ENCODE results near the gene AVEN.
"Not testable (repeated sequence)": the region's sequence is repeated elsewhere in the genome, so short reads cannot be mapped to it uniquely, and the experiment has no call there.

Gene AVEN

DNA sequence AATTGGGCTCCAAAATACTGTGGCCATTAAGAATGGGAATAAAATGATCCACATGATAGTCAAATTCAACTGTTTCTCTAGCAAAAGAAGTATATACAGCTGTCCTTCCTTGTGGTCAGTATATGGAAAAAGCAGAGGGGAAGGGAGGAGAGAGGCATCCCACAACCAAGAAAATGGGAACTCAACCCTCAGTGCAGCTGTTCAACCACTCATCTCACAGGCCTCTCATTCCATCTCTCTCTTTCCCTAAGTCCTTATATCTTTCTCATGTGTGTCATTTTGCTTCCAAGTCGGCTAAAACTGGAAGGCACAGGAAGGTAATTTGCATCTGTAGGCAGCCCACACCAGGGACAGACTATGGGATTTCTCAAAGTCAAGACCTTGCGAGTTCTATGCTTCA lies 27.5 kb downstream of the AVEN start:
- H3K27ac Mint-ChIP-seq, result peak overlapping the region; percentile 7 to 17 (median 9)
- no peak overlapping the region for H3K4me3 Mint-ChIP-seq
- no peaks in the 10 kb centered on the region for H3K36me3 Mint-ChIP-seq (ENCODE audit: low read depth)
- TF ChIP-seq, protein P1, sequence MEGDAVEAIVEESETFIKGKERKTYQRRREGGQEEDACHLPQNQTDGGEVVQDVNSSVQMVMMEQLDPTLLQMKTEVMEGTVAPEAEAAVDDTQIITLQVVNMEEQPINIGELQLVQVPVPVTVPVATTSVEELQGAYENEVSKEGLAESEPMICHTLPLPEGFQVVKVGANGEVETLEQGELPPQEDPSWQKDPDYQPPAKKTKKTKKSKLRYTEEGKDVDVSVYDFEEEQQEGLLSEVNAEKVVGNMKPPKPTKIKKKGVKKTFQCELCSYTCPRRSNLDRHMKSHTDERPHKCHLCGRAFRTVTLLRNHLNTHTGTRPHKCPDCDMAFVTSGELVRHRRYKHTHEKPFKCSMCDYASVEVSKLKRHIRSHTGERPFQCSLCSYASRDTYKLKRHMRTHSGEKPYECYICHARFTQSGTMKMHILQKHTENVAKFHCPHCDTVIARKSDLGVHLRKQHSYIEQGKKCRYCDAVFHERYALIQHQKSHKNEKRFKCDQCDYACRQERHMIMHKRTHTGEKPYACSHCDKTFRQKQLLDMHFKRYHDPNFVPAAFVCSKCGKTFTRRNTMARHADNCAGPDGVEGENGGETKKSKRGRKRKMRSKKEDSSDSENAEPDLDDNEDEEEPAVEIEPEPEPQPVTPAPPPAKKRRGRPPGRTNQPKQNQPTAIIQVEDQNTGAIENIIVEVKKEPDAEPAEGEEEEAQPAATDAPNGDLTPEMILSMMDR (IDR thresholded peaks at IDR 0.05; ENCODE audit: unreplicated experiment in 3 of 3), result no peak
- no peaks in the 10 kb centered on the region for H3K27me3 Mint-ChIP-seq (ENCODE audit: low read depth)
- peaks cover 19% of the 10 kb centered on the region for H3K4me1 Mint-ChIP-seq
- H3K9me3 Mint-ChIP-seq, result no peaks in the 10 kb centered on the region

DNA sequence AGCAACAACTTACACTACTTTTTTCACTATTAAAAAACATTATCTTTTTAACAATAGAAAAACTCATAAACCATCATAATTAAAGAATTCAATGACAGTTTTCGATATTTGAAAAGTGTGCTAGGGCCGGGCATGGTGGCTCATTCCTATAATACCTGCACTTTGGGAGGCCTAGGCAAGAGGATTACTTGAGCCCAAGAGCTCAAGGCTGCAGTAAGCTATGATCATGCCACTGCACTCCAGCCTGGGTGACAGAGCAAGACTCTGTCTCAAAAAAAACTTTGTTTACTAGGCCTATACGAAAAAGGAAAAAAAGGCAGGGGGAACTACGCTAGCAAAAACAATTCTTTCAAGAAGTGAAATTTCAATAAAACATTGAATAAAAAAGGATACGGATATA lies 28.1 kb downstream of the AVEN start:
- Mint-ChIP-seq H3K4me3 (no peak overlapping the region), H3K36me3 (ENCODE audit: low read depth) (no peaks in the 10 kb centered on the region), H3K27me3 (ENCODE audit: low read depth) (no peaks in the 10 kb centered on the region), H3K27ac (peak overlapping the region in 1 of 3 experiments; percentile 9), H3K4me1 (peaks cover 19% of the 10 kb centered on the region), H3K9me3 (no peaks in the 10 kb centered on the region)
- TF ChIP-seq, protein P1 (IDR thresholded peaks at IDR 0.05; ENCODE audit: unreplicated experiment in 3 of 3), result no peak

DNA sequence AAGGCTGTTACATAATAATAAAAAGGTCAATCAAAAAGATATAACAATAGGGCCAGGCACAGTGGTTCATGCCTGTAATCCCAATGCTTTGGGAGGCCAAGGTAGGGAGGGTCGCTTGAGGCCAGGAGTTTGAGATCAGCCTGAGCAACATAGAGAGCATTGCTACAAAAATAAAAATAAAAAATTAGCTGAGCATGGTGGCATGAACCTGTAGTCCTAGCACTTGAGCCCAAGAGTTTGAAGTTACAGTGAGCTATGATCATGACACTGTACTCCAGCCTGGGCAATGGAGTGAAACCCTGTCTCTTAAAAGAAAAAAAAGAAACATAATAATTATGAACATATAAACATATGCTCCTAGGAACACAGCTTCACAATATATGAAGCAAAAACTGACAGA lies 29.3 kb downstream of the AVEN start:
- H3K9me3 Mint-ChIP-seq, result no peaks in the 10 kb centered on the region
- H3K27ac Mint-ChIP-seq, result no peak overlapping the region
- no peak overlapping the region for H3K4me3 Mint-ChIP-seq
- TF ChIP-seq, protein P1 (IDR thresholded peaks at IDR 0.05; ENCODE audit: unreplicated experiment in 3 of 3), result no peak
- no peaks in the 10 kb centered on the region for H3K27me3 Mint-ChIP-seq (ENCODE audit: low read depth)
- H3K4me1 Mint-ChIP-seq, result peaks cover 17% of the 10 kb centered on the region
- H3K36me3 Mint-ChIP-seq (ENCODE audit: low read depth), result no peaks in the 10 kb centered on the region

DNA sequence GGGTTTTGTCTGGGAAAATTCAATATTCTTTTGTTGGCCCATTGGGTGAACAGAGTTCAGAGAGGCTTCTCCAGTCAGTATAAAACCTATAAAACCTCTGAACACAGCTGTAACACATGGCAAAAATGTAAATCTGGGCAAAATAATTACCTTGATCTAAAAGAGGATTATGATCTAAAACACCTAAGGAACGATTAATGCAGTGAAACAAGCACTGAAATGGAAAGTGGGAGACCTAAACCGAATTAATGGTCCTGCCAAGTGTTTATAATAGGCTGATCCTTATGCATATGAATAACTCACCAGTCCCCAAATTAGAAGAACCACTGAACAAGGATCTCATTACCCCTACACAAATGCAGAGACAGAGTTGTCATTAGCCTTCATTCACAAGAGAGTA lies 32.6 kb downstream of the AVEN start:
- H3K4me3 Mint-ChIP-seq, result no peak overlapping the region
- no peaks in the 10 kb centered on the region for H3K9me3 Mint-ChIP-seq
- no peaks in the 10 kb centered on the region for H3K27me3 Mint-ChIP-seq (ENCODE audit: low read depth)
- H3K4me1 Mint-ChIP-seq, result peaks cover 2% of the 10 kb centered on the region
- TF ChIP-seq, protein P1 (IDR thresholded peaks at IDR 0.05; ENCODE audit: unreplicated experiment in 3 of 3), result no peak
- H3K36me3 Mint-ChIP-seq (ENCODE audit: low read depth), result no peaks in the 10 kb centered on the region
- no peak overlapping the region for H3K27ac Mint-ChIP-seq

DNA sequence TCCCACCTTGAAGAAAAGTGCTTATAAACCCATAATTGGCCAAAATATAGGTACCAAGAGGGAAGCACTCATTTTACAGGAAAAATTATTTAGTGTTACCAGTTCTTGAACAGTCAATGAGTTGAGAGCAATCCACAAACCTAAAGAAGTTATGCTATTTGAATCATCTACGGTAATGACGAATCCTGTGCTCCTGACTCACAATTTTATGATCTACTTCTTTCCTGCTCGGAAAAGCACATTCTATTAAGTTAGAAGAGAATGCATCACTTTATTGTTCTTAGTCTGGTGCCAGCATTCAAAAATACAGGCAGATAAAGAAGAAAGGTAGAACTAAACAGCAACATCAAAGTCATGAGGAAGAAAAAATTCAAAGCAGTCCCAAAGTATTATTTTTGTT lies 37.5 kb downstream of the AVEN start:
- no peaks in the 10 kb centered on the region for H3K27me3 Mint-ChIP-seq (ENCODE audit: low read depth)
- H3K4me3 Mint-ChIP-seq, result no peak overlapping the region
- TF ChIP-seq, protein P1 (IDR thresholded peaks at IDR 0.05; ENCODE audit: unreplicated experiment in 3 of 3), result no peak
- H3K27ac Mint-ChIP-seq, result no peak overlapping the region
- no peaks in the 10 kb centered on the region for H3K36me3 Mint-ChIP-seq (ENCODE audit: low read depth)
- no peaks in the 10 kb centered on the region for H3K9me3 Mint-ChIP-seq
- no peaks in the 10 kb centered on the region for H3K4me1 Mint-ChIP-seq

DNA sequence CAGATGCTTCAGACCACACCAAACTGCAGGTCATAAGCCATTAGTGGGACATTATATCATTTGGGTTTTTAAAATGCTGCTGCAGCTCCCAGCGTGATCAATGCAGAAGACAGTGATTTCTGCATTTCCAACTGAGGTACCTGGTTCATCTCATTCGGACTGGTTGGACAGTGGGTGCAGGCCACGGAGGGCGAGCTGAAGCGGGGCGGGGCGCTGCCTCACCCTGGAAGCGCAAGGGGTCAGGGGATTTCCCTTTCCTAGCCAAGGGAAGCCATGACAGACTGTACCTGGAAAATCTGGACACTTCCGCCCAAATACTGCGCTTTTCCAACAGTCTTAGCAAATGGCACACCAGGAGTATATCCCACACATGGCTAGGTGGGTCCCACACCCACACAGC lies 43.3 kb downstream of the AVEN start:
- not testable (repeated sequence) for H3K4me3 Mint-ChIP-seq; H3K36me3 Mint-ChIP-seq (ENCODE audit: low read depth); H3K27me3 Mint-ChIP-seq (ENCODE audit: low read depth); H3K9me3 Mint-ChIP-seq; H3K4me1 Mint-ChIP-seq; H3K27ac Mint-ChIP-seq

Measured in nephron (organoid).